Thyroid gland (tissue), 4 donors: ENCODE data around the gene SMIM7.

ENCODE experiments used
- CTCF ChIP-seq, 6 experiments: fragments of 200-600 bp in 3 of 6; fragments of 450-650 bp in 3 of 6; sonication (generic) in 3 of 6; IDR thresholded peaks; one replicate each; pipeline ENCODE4 v1.5.1; 2016 to 2019; ENCODE audit warnings: antibody characterized with exemption in 6 of 6, mild to moderate bottlenecking in 2 of 6, inconsistent platforms in 1 of 6, moderate library complexity in 1 of 6
- POLR2A ChIP-seq, 2 donors: fragments of 450-650 bp; IDR thresholded peaks; one replicate each; pipeline ENCODE4 v1.6.1; 2017; ENCODE audit warnings: antibody characterized with exemption in 2 of 2, mild to moderate bottlenecking in 2 of 2, moderate library complexity in 1 of 2

GRCh38 chr19:16637535-16637934, 22.4 kb downstream of the SMIM7 start:
- TF ChIP-seq CTCF (IDR thresholded peaks at IDR 0.05) (no peak), POLR2A (IDR thresholded peaks at IDR 0.05) (no peak)
